Right lobe of liver (tissue), 4 donors: ENCODE measurements around the gene TTLL4.

Experiments
- CTCF ChIP-seq, 4 donors: fragments of 200-600 bp in 3 of 4; fragments of 450-650 bp in 1 of 4; IDR thresholded peaks; one replicate each; pipeline versions ENCODE4 v1.5.1 to v1.8.0; 2016 to 2022; ENCODE audit warnings: antibody characterized with exemption in 4 of 4, mild to moderate bottlenecking in 2 of 4
- POLR2A ChIP-seq: fragments of 450-650 bp; IDR thresholded peaks from one replicate; pipeline ENCODE4 v1.6.1; 2017; ENCODE audit warnings: antibody characterized with exemption, mild to moderate bottlenecking
- donor health status: DM: no; HTN: no; CAD: no.
- donor health status: DM: no; HTN: no; CAD: no.
- donor health status: DM: no; HTN: yes; CAD: no.

GRCh38 chr2:218780046-218780445 is 69.4 kb downstream of the TTLL4 start:
- TF ChIP-seq POLR2A = no peak
- no peak for TF ChIP-seq CTCF (IDR thresholded peaks at IDR 0.05)
